ENCODE results near the gene PPP1R26. TPM values are rescaled to one million over a fixed set of nuclear protein-coding genes. Genes with fewer than 3 reads are reported as not detected.

PPP1R26 gene
- total and polyA plus RNA-seq, 9 of the 15 experiments (the other 6 are each of a cell fraction or from before 2014, with no cell fraction given) = 0.77 to 26.8 (median 9.3) TPM

DNA sequence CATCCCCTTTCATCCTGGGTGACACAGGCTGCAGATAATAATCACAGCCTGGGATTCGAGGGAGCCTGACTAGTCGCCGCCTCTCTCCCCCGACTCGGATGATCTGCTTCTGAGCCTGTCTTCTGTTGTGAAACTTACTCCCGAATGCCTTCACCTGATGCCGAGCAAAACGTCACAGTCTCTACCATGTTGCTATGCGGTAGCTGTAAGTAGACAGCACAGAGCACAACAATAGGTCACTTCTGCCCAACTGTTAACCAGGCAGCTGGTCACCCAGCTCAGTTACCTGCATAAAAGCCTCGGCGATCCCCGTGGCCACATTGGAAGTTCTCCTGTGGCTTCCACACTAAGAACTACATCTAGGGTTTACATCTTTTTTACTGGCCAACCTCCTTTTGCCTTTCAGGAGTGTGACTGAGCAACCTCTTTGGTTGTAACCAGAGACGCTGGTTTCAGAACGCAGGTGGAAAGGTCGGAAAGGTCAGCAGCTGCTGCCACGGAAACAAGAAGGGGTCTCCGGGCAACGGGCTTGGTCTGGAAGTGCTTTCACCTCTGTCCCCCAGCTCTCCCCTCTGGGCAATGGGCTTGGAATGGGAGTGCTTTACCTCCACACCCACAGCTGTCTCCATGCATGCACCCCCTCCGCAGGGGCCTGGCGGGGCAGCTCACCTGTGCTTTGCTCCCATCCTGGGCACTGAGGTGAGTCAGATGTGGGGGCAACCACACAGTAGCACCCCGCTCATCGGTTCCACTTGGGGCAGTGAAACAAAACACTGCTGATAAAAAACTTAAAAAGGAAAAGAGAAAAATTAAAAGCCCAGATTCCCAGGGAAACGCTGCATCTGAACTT, 7.6 kb upstream of the PPP1R26 start:
- Histone ChIP-seq H3K9me1 (ENCODE audit: control insufficient read depth, insufficient read depth, low read length) (no peaks in the 10 kb centered on the region), H2AFZ (ENCODE audit: low read depth, low read length) (peak overlapping the region; percentile 58), H3K4me1 (replicated peaks in 1 of 2; ENCODE audit: control insufficient read depth in 2 of 2, insufficient read depth in 2 of 2, low read length in 2 of 2) (peaks cover 51 to 61% of the 10 kb centered on the region in 2 experiments), H3K4me3 (no peak overlapping the region), H4K20me1 (replicated peaks; ENCODE audit: control insufficient read depth, insufficient read depth, low read length) (no peaks in the 10 kb centered on the region), H3K27me3 (ENCODE audit: control insufficient read depth in 2 of 2, insufficient read depth in 2 of 2, low read length in 2 of 2) (no peaks in the 10 kb centered on the region), H3K36me3 (ENCODE audit: control insufficient read depth, insufficient read depth, low read length) (no peaks in the 10 kb centered on the region), H3K9me3 (replicated peaks; ENCODE audit: control insufficient read depth, insufficient read depth, low read depth, low read length) (no peaks in the 10 kb centered on the region), H3K27ac (ENCODE audit: extremely low read depth, low read depth, low read length) (0 out of 3 replicates have a peak overlapping the region, but pooled peaks have one; percentile 1), H3K4me2 (ENCODE audit: insufficient read depth, low read length) (0 out of 2 replicates have a peak overlapping the region, but pooled peaks have one; percentile 5), H3K9ac (ENCODE audit: insufficient read depth in 1 of 2, low read depth in 2 of 2, low read length in 2 of 2) (peak overlapping the region in 1 of 2 experiments; percentile 77; a peak in 2 of 4 replicates), H3K79me2 (ENCODE audit: control insufficient read depth, insufficient read depth, low read length) (no peaks in the 10 kb centered on the region)
- intact Hi-C loops (cut with micrococcal nuclease) = no loop called here
- WGBS (ENCODE audit: insufficient coverage, low coverage, missing lambda C conversion rate) = 35% methylated on average over 21 of the region's 23 CpGs
- ChIA-PET CTCF (ENCODE audit: low intra/inter-chr PET ratio) (no interaction called here), POLR2A (interaction anchor here (0.7 to 1.8 kb wide), 5 partner anchors 11 to 59 kb away, joined by 3 to 5 read pairs (median 3); no protein-coding TSS in a partner anchor)
- in situ Hi-C loops (cut with MboI) = no loop called here
- FAIRE-seq = peak; percentile 77
- ATAC-seq = no peak; the same call in 2 of the 3 replicates
- BruUV-seq (replicated peaks) = no TSS peak
- peak in 3 of 4 experiments; percentile 14 to 47 (median 40) for DNase-seq (ENCODE audit: extremely low read depth in 1 of 4, low spot score in 3 of 4)
- TF ChIP-seq KDM5B (IDR thresholded peaks at IDR 0.05; ENCODE audit: insufficient replicate concordance, low read depth, low read length) (peak; percentile 22), CEBPB (tag; IDR thresholded peaks at IDR 0.05) (peak; percentile 56), L3MBTL2 (IDR thresholded peaks at IDR 0.05) (peak; percentile 11; the same call in 1 of the 2 replicates), ATF1 (CRISPR knock-in tag; IDR thresholded peaks at IDR 0.05) (no peak), ATF1 (tag; IDR thresholded peaks at IDR 0.05) (peak; percentile 35; the same call in 1 of the 2 replicates), ZBTB34 (CRISPR knock-in tag; IDR thresholded peaks at IDR 0.05) (no peak), HMBOX1 (IDR thresholded peaks at IDR 0.05) (peak; percentile 95), POLR2B (IDR thresholded peaks at IDR 0.05; ENCODE audit: low read depth, partially characterized antibody) (no peak), RCOR1 (IDR thresholded peaks at IDR 0.05; ENCODE audit: borderline replicate concordance in 1 of 2, low read depth in 2 of 2, low read length in 2 of 2) (peak in 1 of 2 experiments; percentile 49; a peak in 1 of 4 replicates)
- TF ChIP-seq, protein P1, sequence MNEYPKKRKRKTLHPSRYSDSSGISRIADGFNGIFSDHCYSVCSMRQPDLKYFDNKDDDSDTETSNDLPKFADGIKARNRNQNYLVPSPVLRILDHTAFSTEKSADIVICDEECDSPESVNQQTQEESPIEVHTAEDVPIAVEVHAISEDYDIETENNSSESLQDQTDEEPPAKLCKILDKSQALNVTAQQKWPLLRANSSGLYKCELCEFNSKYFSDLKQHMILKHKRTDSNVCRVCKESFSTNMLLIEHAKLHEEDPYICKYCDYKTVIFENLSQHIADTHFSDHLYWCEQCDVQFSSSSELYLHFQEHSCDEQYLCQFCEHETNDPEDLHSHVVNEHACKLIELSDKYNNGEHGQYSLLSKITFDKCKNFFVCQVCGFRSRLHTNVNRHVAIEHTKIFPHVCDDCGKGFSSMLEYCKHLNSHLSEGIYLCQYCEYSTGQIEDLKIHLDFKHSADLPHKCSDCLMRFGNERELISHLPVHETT (CRISPR knock-in tag; conservative IDR thresholded peaks at IDR 0.05 in 1 of 2, IDR thresholded peaks at IDR 0.05 in 1 of 2) = 0 out of 4 replicates have a peak, but pooled peaks of 1 of the 2 experiments have one; percentile 29
- TF ChIP-seq, protein P2, sequence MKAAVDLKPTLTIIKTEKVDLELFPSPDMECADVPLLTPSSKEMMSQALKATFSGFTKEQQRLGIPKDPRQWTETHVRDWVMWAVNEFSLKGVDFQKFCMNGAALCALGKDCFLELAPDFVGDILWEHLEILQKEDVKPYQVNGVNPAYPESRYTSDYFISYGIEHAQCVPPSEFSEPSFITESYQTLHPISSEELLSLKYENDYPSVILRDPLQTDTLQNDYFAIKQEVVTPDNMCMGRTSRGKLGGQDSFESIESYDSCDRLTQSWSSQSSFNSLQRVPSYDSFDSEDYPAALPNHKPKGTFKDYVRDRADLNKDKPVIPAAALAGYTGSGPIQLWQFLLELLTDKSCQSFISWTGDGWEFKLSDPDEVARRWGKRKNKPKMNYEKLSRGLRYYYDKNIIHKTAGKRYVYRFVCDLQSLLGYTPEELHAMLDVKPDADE (conservative IDR thresholded peaks at IDR 0.05; ENCODE audit: control insufficient read depth, low read depth, low read length) = no peak
- TF ChIP-seq, protein P3, sequence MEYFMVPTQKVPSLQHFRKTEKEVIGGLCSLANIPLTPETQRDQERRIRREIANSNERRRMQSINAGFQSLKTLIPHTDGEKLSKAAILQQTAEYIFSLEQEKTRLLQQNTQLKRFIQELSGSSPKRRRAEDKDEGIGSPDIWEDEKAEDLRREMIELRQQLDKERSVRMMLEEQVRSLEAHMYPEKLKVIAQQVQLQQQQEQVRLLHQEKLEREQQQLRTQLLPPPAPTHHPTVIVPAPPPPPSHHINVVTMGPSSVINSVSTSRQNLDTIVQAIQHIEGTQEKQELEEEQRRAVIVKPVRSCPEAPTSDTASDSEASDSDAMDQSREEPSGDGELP (CRISPR knock-in tag; IDR thresholded peaks at IDR 0.05; ENCODE audit: borderline replicate concordance) = peak; percentile 60; the same call in 1 of the 2 replicates

Data from K562 (cell line).